HG03108 (cell line): ENCODE data around the gene FCGR3A.

Source experiments
- ATAC-seq: cut with Tn5 transposase; IDR thresholded peaks from one replicate; pipeline ENCODE4 v1.9.1; 2021; ENCODE audit warnings: moderate library complexity; ENCODE audit not compliant: unreplicated experiment

The FCGR3A gene

GRCh38 chr1:161505686-161506085, 43.9 kb downstream of the FCGR3A start:
- no peak for ATAC-seq

- no peak for ATAC-seq
These were observed 46.2 kb downstream of the FCGR3A start for GRCh38 chr1:161503394-161503748.

- ATAC-seq, result no peak
These were observed 46.8 kb downstream of the FCGR3A start for GRCh38 chr1:161502641-161503393.

GRCh38 chr1:161502181-161502580, 47.4 kb downstream of the FCGR3A start:
- no peak for ATAC-seq

GRCh38 chr1:161501234-161501633, 48.4 kb downstream of the FCGR3A start:
- no peak for ATAC-seq

GRCh38 chr1:161499099-161500039, 50.2 kb downstream of the FCGR3A start:
- ATAC-seq, result no peak

GRCh38 chr1:161498646-161499045, 51.0 kb downstream of the FCGR3A start:
- ATAC-seq, result no peak

- ATAC-seq, result no peak
These were observed 51.7 kb downstream of the FCGR3A start for GRCh38 chr1:161497961-161498360.

GRCh38 chr1:161495490-161495889, 54.1 kb downstream of the FCGR3A start:
- ATAC-seq, result no peak

GRCh38 chr1:161494091-161494735, 55.4 kb downstream of the FCGR3A start:
- ATAC-seq, result no peak

GRCh38 chr1:161492827-161493226, 56.8 kb downstream of the FCGR3A start:
- no peak for ATAC-seq
